ENCODE measurements around the gene OVOL1.

- no peak for TF ChIP-seq CTCF (conservative IDR thresholded peaks at IDR 0.05; ENCODE audit: low read length)
- no peak for TF ChIP-seq EZH2phosphoT487 (IDR thresholded peaks at IDR 0.05; ENCODE audit: borderline replicate concordance, low read depth, low read length)
Measured at GRCh38 chr11:65741185-65741584, 45.7 kb upstream of the OVOL1 start.

All from OCI-LY7 (cell line).